ENCODE data around the gene TMEM212.
"Not testable (repeated sequence)": the region's sequence is repeated elsewhere in the genome, so short reads cannot be mapped to it uniquely, and the experiment has no call there.

The TMEM212 gene

GRCh38 chr3:171892457-171892856, 49.3 kb downstream of the TMEM212 start:
- DNase-seq (ENCODE audit: low spot score) = no peak

GRCh38 chr3:171895291-171895690, 52.1 kb downstream of the TMEM212 start:
- DNase-seq (ENCODE audit: low spot score) = no peak

GRCh38 chr3:171895900-171896299, 52.8 kb downstream of the TMEM212 start:
- no peak for DNase-seq (ENCODE audit: low spot score)

GRCh38 chr3:171896316-171896715, 53.2 kb downstream of the TMEM212 start:
- DNase-seq (ENCODE audit: low spot score) = no peak

GRCh38 chr3:171898192-171898591, 55.0 kb downstream of the TMEM212 start:
- no peak for DNase-seq (ENCODE audit: low spot score)

- no peak for DNase-seq (ENCODE audit: low spot score)
Measured at GRCh38 chr3:171900446-171900845, 57.3 kb downstream of the TMEM212 start.

GRCh38 chr3:171901615-171902312, 58.6 kb downstream of the TMEM212 start:
- no peak for DNase-seq (ENCODE audit: low spot score)

GRCh38 chr3:171904829-171905228, 61.7 kb downstream of the TMEM212 start:
- no peak for DNase-seq (ENCODE audit: low spot score)

- not testable (repeated sequence) for DNase-seq (ENCODE audit: low spot score)
Measured at GRCh38 chr3:171906503-171906902, 63.4 kb downstream of the TMEM212 start.

- no peak for DNase-seq (ENCODE audit: low spot score)
Measured at GRCh38 chr3:171906951-171907676, 64.0 kb downstream of the TMEM212 start.

- DNase-seq (ENCODE audit: low spot score) = no peak
Measured at GRCh38 chr3:171907761-171908160, 64.6 kb downstream of the TMEM212 start.

- DNase-seq (ENCODE audit: low spot score) = no peak
Measured at GRCh38 chr3:171908731-171909130, 65.6 kb downstream of the TMEM212 start.
